Small intestine (tissue), 7 donors: ENCODE measurements around the gene RHBDL1. TPM values are rescaled to one million over a fixed set of nuclear protein-coding genes. Genes with fewer than 3 reads are reported as not detected.
A peak's percentile ranks its signal among the peaks of the same experiment; 100 is the strongest.

Source experiments
- DNase-seq, 2 donors: peaks; one replicate each; pipeline versions ENCODE4 v3.0.0 to v3.0.0-alpha.2; 2013
- FAIRE-seq: peaks from 2 replicates; lab custom pipeline; 2012; peaks lifted over from hg19 to GRCh38; lab: Jason Lieb, UNC
- H3K27ac ChIP-seq, 3 donors: one replicate each; pipeline ENCODE4 v1.5.1; 2013; ENCODE audit warnings: low read length in 2 of 3, mild to moderate bottlenecking in 2 of 3, control low read depth in 1 of 3, inconsistent platforms in 1 of 3, low read depth in 1 of 3, moderate library complexity in 1 of 3
- H3K27me3 ChIP-seq, 3 donors: one replicate each; pipeline ENCODE4 v1.6.1; 2013; ENCODE audit warnings: low read length in 3 of 3, inconsistent platforms in 1 of 3; ENCODE audit not compliant: control insufficient read depth in 3 of 3, insufficient read depth in 3 of 3
- H3K36me3 ChIP-seq, 3 donors: one replicate each; pipeline ENCODE4 v1.6.1; 2013; ENCODE audit warnings: low read length in 3 of 3, inconsistent platforms in 1 of 3, low read depth in 1 of 3, mild to moderate bottlenecking in 1 of 3, moderate library complexity in 1 of 3; ENCODE audit not compliant: control insufficient read depth in 3 of 3, insufficient read depth in 2 of 3
- H3K4me1 ChIP-seq, 3 donors: one replicate each; pipeline ENCODE4 v1.6.1; 2013; ENCODE audit warnings: low read length in 2 of 3, inconsistent platforms in 1 of 3, low read depth in 1 of 3, mild to moderate bottlenecking in 1 of 3, moderate library complexity in 1 of 3; ENCODE audit not compliant: control insufficient read depth in 3 of 3, insufficient read depth in 2 of 3
- H3K4me3 ChIP-seq, 3 donors: one replicate each; pipeline ENCODE4 v1.5.1; 2013; ENCODE audit warnings: low read length in 3 of 3, control low read depth in 1 of 3, inconsistent platforms in 1 of 3, low read depth in 1 of 3, mild to moderate bottlenecking in 1 of 3, moderate library complexity in 1 of 3
- H3K9me3 ChIP-seq, 2 donors: one replicate each; pipeline ENCODE4 v1.6.1; 2013; ENCODE audit warnings: low read depth in 1 of 2, low read length in 1 of 2; ENCODE audit not compliant: control insufficient read depth in 2 of 2, insufficient read depth in 1 of 2
- WGBS, 3 donors: extraction: QIAGEN DNeasy Blood & Tissue Kit; methylation state at CpG; one replicate each; pipeline ENCODE4 v1.1.7; 2013; 5-methylcytosine and 5-hydroxymethylcytosine counted together
- polyA plus RNA-seq, 4 donors: library from polyadenylated mRNA; stranded (reverse) in 3 of 4; unstranded in 1 of 4; fragments of 200-250 nt in 3 of 4; fragments of 120-200 nt in 1 of 4; gene quantifications; one replicate each; pipeline versions ENCODE4 v1.2.1 to v1.2.3, GENCODE V29; 2013
- donor health status: healthy with polysubstance abuse.
- donor health status: control.
- donor health status: control.
- donor health status: Bipolar disorder and iron deficiency.
- donor health status: healthy.

The RHBDL1 gene
- polyA plus RNA-seq, 4 donors = 2.7 to 6.2 (median 4.7) TPM

DNA sequence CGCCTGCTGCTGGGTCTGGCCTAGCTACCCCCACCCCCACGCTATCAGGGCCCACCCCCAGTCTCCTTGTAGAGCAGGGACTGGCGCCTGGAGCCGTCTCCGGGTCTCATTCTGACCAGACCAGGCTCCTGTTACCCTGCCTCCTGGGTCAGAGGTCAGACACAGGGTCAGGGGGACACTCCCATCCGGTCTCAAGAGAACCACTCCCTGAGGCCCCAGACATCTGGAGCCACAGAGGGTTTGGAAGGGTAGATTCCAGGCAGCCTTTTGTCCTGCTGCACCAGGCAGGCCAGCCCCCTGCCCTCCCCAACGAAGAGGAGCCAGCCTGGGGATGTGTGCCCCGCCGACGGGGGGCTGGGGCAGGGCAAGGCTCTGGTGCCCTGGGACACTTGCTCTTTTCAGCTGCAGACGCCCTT is 45.6 kb upstream of the RHBDL1 start:
- no peaks in the 10 kb centered on the region for H3K27me3 ChIP-seq
- DNase-seq (no peak), FAIRE-seq (no peak)
- H3K4me3 ChIP-seq = no peak overlapping the region
- 41 to 47% (median 46%) methylated on average over 11 of the region's 11 CpGs for WGBS, 3 donors
- peaks cover 0 to 22% (median 3%) of the 10 kb centered on the region in 3 donors for H3K4me1 ChIP-seq
- no peak overlapping the region for H3K27ac ChIP-seq
- no peaks in the 10 kb centered on the region for H3K9me3 ChIP-seq
- H3K36me3 ChIP-seq = peaks cover 0 to 70% (median 5%) of the 10 kb centered on the region in 3 donors

DNA sequence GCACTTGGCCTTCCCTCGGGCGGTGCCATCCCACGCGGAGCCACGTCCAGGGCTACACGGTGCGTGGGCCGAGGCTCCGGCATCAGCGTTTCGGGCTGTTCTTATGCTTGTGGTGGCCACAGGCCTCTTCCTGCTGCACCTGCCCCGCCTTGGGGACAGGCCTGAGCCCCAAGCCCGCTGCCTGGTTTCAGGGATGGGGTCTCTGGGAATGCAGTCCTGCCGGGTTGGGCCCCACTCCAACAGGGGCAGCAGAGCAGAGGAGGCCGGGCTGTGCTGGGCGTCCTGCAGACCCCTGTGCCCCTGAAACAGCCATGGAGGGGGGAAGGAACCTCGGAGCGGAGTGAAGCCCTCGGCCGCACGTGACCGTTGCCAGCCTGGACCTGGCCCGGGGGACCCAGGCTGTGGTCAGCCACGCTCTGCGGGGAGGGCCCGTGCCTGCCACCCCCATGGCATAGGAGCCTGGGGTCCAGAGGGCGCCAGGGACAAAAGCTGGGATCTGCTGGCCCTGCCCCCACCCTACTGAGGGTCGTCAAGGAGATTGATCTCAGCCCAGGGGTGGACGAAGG is 45.1 kb upstream of the RHBDL1 start:
- peaks cover 0 to 27% (median 3%) of the 10 kb centered on the region in 3 donors for H3K4me1 ChIP-seq
- no peak overlapping the region for H3K27ac ChIP-seq
- H3K9me3 ChIP-seq = no peaks in the 10 kb centered on the region
- H3K27me3 ChIP-seq = no peaks in the 10 kb centered on the region
- no peak overlapping the region for H3K4me3 ChIP-seq
- FAIRE-seq = no peak
- peak in 1 of 2 donors; percentile 20 for DNase-seq
- WGBS, 3 donors = 44 to 58% (median 46%) methylated on average over 24 to 29 of the region's 29 CpGs
- peaks cover 0 to 66% (median 5%) of the 10 kb centered on the region in 3 donors for H3K36me3 ChIP-seq

DNA sequence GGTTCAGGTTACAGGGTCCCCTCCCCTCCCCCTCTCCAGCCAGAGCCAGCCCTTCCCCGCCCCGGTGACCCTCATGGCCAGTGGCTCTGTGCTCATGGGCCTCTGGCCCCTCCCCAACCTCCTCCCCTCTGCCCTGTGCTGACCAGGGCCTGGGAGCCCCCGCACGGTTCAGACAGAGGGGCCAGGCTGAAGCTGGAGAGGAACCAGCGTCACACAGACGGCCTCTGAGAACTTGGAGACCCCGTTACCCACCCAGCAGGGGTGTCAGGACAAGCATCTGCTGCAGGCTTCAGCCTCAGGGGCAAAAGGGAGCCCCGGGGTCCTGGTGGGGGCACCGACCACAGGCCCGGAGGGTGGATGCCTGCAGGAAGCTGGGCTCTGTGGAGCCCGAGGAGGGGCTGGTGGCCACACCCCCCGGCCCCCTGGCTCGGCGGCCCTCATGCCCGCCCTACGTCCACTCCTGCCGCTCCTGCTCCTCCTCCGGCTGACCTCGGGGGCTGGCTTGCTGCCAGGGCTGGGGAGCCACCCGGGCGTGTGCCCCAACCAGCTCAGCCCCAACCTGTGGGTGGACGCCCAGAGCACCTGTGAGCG is 44.6 kb upstream of the RHBDL1 start, which contains the start of gene WFIKKN1:
Gene WFIKKN1 (plus strand): TSS at position 171 of the 591 bp plus-strand sequence. CDS start 269 bp downstream, at position 440.
- DNase-seq (peak; percentile 33 to 48), FAIRE-seq (no peak)
- peaks cover 0 to 61% (median 5%) of the 10 kb centered on the region in 3 donors for H3K36me3 ChIP-seq
- no peak within 1 kb of the TSS for H3K4me3 ChIP-seq
- H3K9me3 ChIP-seq = no peaks in the 10 kb centered on the region
- no peaks in the 10 kb centered on the region for H3K27me3 ChIP-seq
- no peak within 1 kb of the TSS for H3K27ac ChIP-seq
- 3 to 6% (median 4%) methylated on average over 22 to 23 of the region's 23 CpGs for WGBS, 3 donors
- peaks cover 0 to 30% (median 3%) of the 10 kb centered on the region in 3 donors for H3K4me1 ChIP-seq

DNA sequence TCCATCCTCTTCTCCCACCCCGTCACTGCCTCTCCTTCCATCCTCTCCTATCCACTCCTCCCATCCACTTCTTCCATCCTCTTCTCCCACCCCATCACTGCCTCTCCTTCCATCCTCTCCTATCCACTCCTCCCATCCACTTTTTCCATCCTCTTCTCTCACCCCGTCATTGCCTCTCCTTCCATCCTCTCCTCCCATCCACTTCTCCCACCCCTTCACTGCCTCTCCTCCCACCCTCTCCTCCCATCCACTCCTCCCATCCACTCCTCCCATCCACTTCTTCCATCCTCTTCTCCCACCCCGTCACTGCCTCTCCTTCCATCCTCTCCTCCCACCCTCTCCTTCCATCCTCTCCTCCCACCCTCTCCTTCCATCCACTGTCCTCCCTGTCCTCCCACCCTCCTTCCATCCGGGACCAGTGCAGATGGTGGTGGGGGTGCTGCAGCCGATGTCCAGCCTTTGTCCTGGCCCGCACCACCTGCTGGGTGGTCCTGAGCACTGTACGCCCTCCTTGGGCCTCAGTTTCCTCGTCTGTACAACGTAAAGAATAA is 43.6 kb upstream of the RHBDL1 start:
- Histone ChIP-seq H3K36me3 (peaks cover 0 to 52% (median 3%) of the 10 kb centered on the region in 3 donors), H3K9me3 (no peaks in the 10 kb centered on the region), H3K27ac (no peak overlapping the region), H3K4me1 (peaks cover 0 to 30% (median 3%) of the 10 kb centered on the region in 3 donors), H3K4me3 (no peak overlapping the region), H3K27me3 (no peaks in the 10 kb centered on the region)
- FAIRE-seq = no peak
- 45 to 57% (median 49%) methylated on average over 9 of the region's 9 CpGs for WGBS, 3 donors
- no peak for DNase-seq

DNA sequence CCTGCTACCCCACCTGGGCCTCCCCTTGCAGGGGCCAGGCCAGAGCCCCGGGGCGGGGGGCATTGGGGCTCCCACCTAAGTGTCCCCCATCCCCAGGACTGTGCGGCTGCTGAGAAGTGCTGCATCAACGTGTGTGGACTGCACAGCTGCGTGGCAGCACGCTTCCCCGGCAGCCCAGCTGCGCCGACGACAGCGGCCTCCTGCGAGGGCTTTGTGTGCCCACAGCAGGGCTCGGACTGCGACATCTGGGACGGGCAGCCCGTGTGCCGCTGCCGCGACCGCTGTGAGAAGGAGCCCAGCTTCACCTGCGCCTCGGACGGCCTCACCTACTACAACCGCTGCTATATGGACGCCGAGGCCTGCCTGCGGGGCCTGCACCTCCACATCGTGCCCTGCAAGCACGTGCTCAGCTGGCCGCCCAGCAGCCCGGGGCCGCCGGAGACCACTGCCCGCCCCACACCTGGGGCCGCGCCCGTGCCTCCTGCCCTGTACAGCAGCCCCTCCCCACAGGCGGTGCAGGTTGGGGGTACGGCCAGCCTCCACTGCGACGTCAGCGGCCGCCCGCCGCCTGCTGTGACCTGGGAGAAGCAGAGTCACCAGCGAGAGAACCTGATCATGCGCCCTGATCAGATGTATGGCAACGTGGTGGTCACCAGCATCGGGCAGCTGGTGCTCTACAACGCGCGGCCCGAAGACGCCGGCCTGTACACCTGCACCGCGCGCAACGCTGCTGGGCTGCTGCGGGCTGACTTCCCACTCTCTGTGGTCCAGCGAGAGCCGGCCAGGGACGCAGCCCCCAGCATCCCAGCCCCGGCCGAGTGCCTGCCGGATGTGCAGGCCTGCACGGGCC is 42.8 kb upstream of the RHBDL1 start:
- peaks cover 0 to 44% (median 0%) of the 10 kb centered on the region in 3 donors for H3K36me3 ChIP-seq
- DNase-seq (no peak), FAIRE-seq (no peak)
- H3K27me3 ChIP-seq = no peaks in the 10 kb centered on the region
- WGBS, 3 donors = 93 to 94% (median 94%) methylated on average over 63 to 67 of the region's 67 CpGs
- peaks cover 0 to 36% (median 3%) of the 10 kb centered on the region in 3 donors for H3K4me1 ChIP-seq
- H3K4me3 ChIP-seq = no peak overlapping the region
- H3K27ac ChIP-seq = no peak overlapping the region
- no peaks in the 10 kb centered on the region for H3K9me3 ChIP-seq

DNA sequence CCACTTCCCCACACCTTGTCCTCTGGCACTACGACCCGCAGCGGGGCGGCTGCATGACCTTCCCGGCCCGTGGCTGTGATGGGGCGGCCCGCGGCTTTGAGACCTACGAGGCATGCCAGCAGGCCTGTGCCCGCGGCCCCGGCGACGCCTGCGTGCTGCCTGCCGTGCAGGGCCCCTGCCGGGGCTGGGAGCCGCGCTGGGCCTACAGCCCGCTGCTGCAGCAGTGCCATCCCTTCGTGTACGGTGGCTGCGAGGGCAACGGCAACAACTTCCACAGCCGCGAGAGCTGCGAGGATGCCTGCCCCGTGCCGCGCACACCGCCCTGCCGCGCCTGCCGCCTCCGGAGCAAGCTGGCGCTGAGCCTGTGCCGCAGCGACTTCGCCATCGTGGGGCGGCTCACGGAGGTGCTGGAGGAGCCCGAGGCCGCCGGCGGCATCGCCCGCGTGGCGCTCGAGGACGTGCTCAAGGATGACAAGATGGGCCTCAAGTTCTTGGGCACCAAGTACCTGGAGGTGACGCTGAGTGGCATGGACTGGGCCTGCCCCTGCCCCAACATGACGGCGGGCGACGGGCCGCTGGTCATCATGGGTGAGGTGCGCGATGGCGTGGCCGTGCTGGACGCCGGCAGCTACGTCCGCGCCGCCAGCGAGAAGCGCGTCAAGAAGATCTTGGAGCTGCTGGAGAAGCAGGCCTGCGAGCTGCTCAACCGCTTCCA is 42.0 kb upstream of the RHBDL1 start:
- Histone ChIP-seq H3K36me3 (peaks cover 0 to 36% (median 0%) of the 10 kb centered on the region in 3 donors), H3K4me1 (peaks cover 0 to 42% (median 3%) of the 10 kb centered on the region in 3 donors), H3K4me3 (no peak overlapping the region), H3K27ac (no peak overlapping the region), H3K27me3 (no peaks in the 10 kb centered on the region), H3K9me3 (no peaks in the 10 kb centered on the region)
- 97% methylated on average over 53 to 74 of the region's 74 CpGs for WGBS, 3 donors
- FAIRE-seq (no peak), DNase-seq (no peak)

DNA sequence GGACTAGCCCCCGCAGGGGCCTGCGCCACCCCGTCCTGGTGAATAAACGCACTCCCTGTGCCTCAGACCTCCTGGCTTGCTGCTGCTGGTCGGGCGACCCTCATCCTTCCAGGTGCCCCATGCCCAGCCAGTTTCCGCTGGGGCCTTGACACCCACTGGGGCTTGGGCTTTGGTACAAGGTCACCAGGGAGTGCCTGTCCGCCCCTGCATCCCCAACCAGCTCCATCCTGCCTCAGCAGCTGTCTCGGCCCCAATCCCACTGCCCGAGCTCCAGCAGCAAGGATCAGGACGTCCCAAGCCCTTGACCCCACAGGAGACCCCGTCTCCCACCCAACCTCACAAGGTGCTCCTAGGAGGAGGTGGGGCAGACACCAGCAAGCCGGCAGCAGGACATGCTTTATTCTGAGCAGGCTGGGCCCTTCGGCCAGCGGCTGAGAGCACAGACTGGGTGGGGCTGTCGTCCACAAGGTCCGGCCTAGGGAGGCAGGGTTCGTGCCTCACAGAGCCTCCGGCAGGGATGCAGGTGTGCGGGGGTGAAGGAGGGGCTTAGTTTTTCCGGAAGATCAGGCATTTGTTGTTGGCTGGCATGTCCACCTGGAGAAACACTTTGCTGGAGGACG is 41.3 kb upstream of the RHBDL1 start:
- Histone ChIP-seq H3K27me3 (no peaks in the 10 kb centered on the region), H3K9me3 (no peaks in the 10 kb centered on the region), H3K36me3 (peaks cover 0 to 30% (median 0%) of the 10 kb centered on the region in 3 donors), H3K4me1 (peaks cover 0 to 42% (median 3%) of the 10 kb centered on the region in 3 donors), H3K4me3 (no peak overlapping the region), H3K27ac (no peak overlapping the region)
- FAIRE-seq (no peak), DNase-seq (no peak)
- WGBS, 3 donors = 86 to 93% (median 89%) methylated on average over 19 to 22 of the region's 22 CpGs
